ENCODE results near the gene CPEB2. TPM values are rescaled to one million over a fixed set of nuclear protein-coding genes. Genes with fewer than 3 reads are reported as not detected.

Gene CPEB2
- total and polyA plus RNA-seq, 9 of the 15 experiments (the other 6 are each of a cell fraction or from before 2014, with no cell fraction given) = 0.39 to 3.0 (median 1.4) TPM

DNA sequence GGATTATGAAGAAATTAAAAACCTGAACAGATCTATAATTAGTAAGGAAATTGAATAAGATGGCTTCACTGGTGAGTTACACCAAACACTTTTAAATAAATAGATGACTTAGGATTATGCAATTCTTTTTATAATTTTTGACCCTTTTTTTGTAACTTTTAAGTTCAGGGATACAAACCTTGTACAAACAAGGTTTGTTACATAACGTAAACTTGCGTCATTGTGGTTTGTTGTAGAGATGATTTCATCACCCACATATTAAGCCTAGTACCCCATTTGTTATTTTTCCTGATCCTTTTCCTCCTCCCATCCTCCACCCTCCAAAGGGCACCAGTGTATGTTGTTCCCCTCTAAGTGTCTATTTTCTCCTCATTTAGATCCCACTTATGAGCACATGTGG, 75.7 kb downstream of the CPEB2 start (continued):
- TF ChIP-seq, protein P1, sequence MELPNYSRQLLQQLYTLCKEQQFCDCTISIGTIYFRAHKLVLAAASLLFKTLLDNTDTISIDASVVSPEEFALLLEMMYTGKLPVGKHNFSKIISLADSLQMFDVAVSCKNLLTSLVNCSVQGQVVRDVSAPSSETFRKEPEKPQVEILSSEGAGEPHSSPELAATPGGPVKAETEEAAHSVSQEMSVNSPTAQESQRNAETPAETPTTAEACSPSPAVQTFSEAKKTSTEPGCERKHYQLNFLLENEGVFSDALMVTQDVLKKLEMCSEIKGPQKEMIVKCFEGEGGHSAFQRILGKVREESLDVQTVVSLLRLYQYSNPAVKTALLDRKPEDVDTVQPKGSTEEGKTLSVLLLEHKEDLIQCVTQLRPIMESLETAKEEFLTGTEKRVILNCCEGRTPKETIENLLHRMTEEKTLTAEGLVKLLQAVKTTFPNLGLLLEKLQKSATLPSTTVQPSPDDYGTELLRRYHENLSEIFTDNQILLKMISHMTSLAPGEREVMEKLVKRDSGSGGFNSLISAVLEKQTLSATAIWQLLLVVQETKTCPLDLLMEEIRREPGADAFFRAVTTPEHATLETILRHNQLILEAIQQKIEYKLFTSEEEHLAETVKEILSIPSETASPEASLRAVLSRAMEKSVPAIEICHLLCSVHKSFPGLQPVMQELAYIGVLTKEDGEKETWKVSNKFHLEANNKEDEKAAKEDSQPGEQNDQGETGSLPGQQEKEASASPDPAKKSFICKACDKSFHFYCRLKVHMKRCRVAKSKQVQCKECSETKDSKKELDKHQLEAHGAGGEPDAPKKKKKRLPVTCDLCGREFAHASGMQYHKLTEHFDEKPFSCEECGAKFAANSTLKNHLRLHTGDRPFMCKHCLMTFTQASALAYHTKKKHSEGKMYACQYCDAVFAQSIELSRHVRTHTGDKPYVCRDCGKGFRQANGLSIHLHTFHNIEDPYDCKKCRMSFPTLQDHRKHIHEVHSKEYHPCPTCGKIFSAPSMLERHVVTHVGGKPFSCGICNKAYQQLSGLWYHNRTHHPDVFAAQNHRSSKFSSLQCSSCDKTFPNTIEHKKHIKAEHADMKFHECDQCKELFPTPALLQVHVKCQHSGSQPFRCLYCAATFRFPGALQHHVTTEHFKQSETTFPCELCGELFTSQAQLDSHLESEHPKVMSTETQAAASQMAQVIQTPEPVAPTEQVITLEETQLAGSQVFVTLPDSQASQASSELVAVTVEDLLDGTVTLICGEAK (IDR thresholded peaks at IDR 0.05) = no peak
- TF ChIP-seq, protein P1 (CRISPR knock-in tag; IDR thresholded peaks at IDR 0.05) = no peak
- TF ChIP-seq, protein P2, sequence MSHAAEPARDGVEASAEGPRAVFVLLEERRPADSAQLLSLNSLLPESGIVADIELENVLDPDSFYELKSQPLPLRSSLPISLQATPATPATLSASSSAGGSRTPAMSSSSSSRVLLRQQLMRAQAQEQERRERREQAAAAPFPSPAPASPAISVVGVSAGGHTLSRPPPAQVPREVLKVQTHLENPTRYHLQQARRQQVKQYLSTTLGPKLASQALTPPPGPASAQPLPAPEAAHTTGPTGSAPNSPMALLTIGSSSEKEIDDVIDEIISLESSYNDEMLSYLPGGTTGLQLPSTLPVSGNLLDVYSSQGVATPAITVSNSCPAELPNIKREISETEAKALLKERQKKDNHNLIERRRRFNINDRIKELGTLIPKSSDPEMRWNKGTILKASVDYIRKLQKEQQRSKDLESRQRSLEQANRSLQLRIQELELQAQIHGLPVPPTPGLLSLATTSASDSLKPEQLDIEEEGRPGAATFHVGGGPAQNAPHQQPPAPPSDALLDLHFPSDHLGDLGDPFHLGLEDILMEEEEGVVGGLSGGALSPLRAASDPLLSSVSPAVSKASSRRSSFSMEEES (CRISPR knock-in tag; IDR thresholded peaks at IDR 0.05) = no peak
- TF ChIP-seq CHCHD3 (CRISPR knock-in tag; IDR thresholded peaks at IDR 0.05) = no peak
